Measurements from ENCODE around the gene H1-8.

Gene H1-8

GRCh38 chr3:129575997-129576384, 33.0 kb downstream of the H1-8 start:
- peaks cover 7% of the 10 kb centered on the region; the same call in 1 of the 2 replicates for H3K4me1 ChIP-seq (ENCODE audit: insufficient read depth, low read length)
- 65% methylated on average over 10 of the region's 10 CpGs for WGBS

GRCh38 chr3:129576514-129577352, 33.8 kb downstream of the H1-8 start:
- 92% methylated on average over 18 of the region's 18 CpGs for WGBS
- Histone ChIP-seq H3K4me3 (ENCODE audit: low read length) (no peak overlapping the region), H3K36me3 (ENCODE audit: insufficient read depth, low read length) (peaks cover 10% of the 10 kb centered on the region; the same call in 1 of the 2 replicates), H3K4me1 (ENCODE audit: insufficient read depth, low read length) (peaks cover 7% of the 10 kb centered on the region; the same call in 1 of the 2 replicates), H3K9ac (ENCODE audit: low read depth, low read length) (no peak overlapping the region), H3K27me3 (ENCODE audit: insufficient read depth, low read length) (no peaks in the 10 kb centered on the region), H3K27ac (ENCODE audit: low read depth, low read length) (no peak overlapping the region), H3K9me3 (ENCODE audit: insufficient read depth, low read depth, low read length) (no peaks in the 10 kb centered on the region)

More at GRCh38 chr3:129575997-129576384, 33.0 kb downstream of the H1-8 start:
- H3K36me3 ChIP-seq (ENCODE audit: insufficient read depth, low read length): peaks cover 10% of the 10 kb centered on the region; the same call in 1 of the 2 replicates
- H3K4me3 ChIP-seq (ENCODE audit: low read length): no peak overlapping the region
- no peaks in the 10 kb centered on the region for H3K9me3 ChIP-seq (ENCODE audit: insufficient read depth, low read depth, low read length)
- no peak overlapping the region for H3K27ac ChIP-seq (ENCODE audit: low read depth, low read length)
- H3K9ac ChIP-seq (ENCODE audit: low read depth, low read length): no peak overlapping the region
- H3K27me3 ChIP-seq (ENCODE audit: insufficient read depth, low read length): no peaks in the 10 kb centered on the region

- Histone ChIP-seq H3K4me1 (ENCODE audit: insufficient read depth, low read length) (peaks cover 7% of the 10 kb centered on the region; the same call in 1 of the 2 replicates), H3K9me3 (ENCODE audit: insufficient read depth, low read depth, low read length) (no peaks in the 10 kb centered on the region), H3K27me3 (ENCODE audit: insufficient read depth, low read length) (no peaks in the 10 kb centered on the region), H3K36me3 (ENCODE audit: insufficient read depth, low read length) (peaks cover 10% of the 10 kb centered on the region; the same call in 1 of the 2 replicates), H3K9ac (ENCODE audit: low read depth, low read length) (no peak overlapping the region), H3K27ac (ENCODE audit: low read depth, low read length) (no peak overlapping the region), H3K4me3 (ENCODE audit: low read length) (no peak overlapping the region)
- WGBS: 92% methylated on average over 17 of the region's 17 CpGs
These were observed 34.4 kb downstream of the H1-8 start for GRCh38 chr3:129577366-129577765.

GRCh38 chr3:129577925-129578786, 35.2 kb downstream of the H1-8 start:
- Histone ChIP-seq H3K4me3 (ENCODE audit: low read length) (no peak overlapping the region), H3K27ac (ENCODE audit: low read depth, low read length) (no peak overlapping the region), H3K4me1 (ENCODE audit: insufficient read depth, low read length) (peaks cover 7% of the 10 kb centered on the region; the same call in 1 of the 2 replicates), H3K27me3 (ENCODE audit: insufficient read depth, low read length) (no peaks in the 10 kb centered on the region), H3K9me3 (ENCODE audit: insufficient read depth, low read depth, low read length) (no peaks in the 10 kb centered on the region), H3K9ac (ENCODE audit: low read depth, low read length) (no peak overlapping the region), H3K36me3 (ENCODE audit: insufficient read depth, low read length) (peaks cover 10% of the 10 kb centered on the region; the same call in 1 of the 2 replicates)
- WGBS: 94% methylated on average over 21 of the region's 21 CpGs

- H3K27ac ChIP-seq (ENCODE audit: low read depth, low read length): no peak overlapping the region
- H3K4me1 ChIP-seq (ENCODE audit: insufficient read depth, low read length): peaks cover 7% of the 10 kb centered on the region; the same call in 1 of the 2 replicates
- H3K4me3 ChIP-seq (ENCODE audit: low read length): no peak overlapping the region
- WGBS: 92% methylated on average over 10 of the region's 10 CpGs
- no peaks in the 10 kb centered on the region for H3K27me3 ChIP-seq (ENCODE audit: insufficient read depth, low read length)
- peaks cover 12% of the 10 kb centered on the region for H3K36me3 ChIP-seq (ENCODE audit: insufficient read depth, low read length)
- no peaks in the 10 kb centered on the region for H3K9me3 ChIP-seq (ENCODE audit: insufficient read depth, low read depth, low read length)
- H3K9ac ChIP-seq (ENCODE audit: low read depth, low read length): no peak overlapping the region
These were observed 37.0 kb downstream of the H1-8 start for GRCh38 chr3:129579991-129580390.

GRCh38 chr3:129581623-129582022, 38.6 kb downstream of the H1-8 start:
- H3K36me3 ChIP-seq (ENCODE audit: insufficient read depth, low read length): peaks cover 21% of the 10 kb centered on the region
- H3K27ac ChIP-seq (ENCODE audit: low read depth, low read length): no peak overlapping the region
- H3K27me3 ChIP-seq (ENCODE audit: insufficient read depth, low read length): no peaks in the 10 kb centered on the region
- no peaks in the 10 kb centered on the region for H3K4me1 ChIP-seq (ENCODE audit: insufficient read depth, low read length)
- no peak overlapping the region for H3K9ac ChIP-seq (ENCODE audit: low read depth, low read length)
- 93% methylated on average over 8 of the region's 8 CpGs for WGBS
- H3K9me3 ChIP-seq (ENCODE audit: insufficient read depth, low read depth, low read length): no peaks in the 10 kb centered on the region
- H3K4me3 ChIP-seq (ENCODE audit: low read length): no peak overlapping the region

GRCh38 chr3:129582799-129583198, 39.8 kb downstream of the H1-8 start:
- Histone ChIP-seq H3K4me3 (ENCODE audit: low read length) (no peak overlapping the region), H3K27ac (ENCODE audit: low read depth, low read length) (no peak overlapping the region), H3K4me1 (ENCODE audit: insufficient read depth, low read length) (no peaks in the 10 kb centered on the region), H3K36me3 (ENCODE audit: insufficient read depth, low read length) (peaks cover 18% of the 10 kb centered on the region), H3K9me3 (ENCODE audit: insufficient read depth, low read depth, low read length) (no peaks in the 10 kb centered on the region), H3K27me3 (ENCODE audit: insufficient read depth, low read length) (no peaks in the 10 kb centered on the region), H3K9ac (ENCODE audit: low read depth, low read length) (no peak overlapping the region)
- 88% methylated on average over 5 of the region's 5 CpGs for WGBS

- H3K27me3 ChIP-seq (ENCODE audit: insufficient read depth, low read length): no peaks in the 10 kb centered on the region
- H3K27ac ChIP-seq (ENCODE audit: low read depth, low read length): no peak overlapping the region
- H3K36me3 ChIP-seq (ENCODE audit: insufficient read depth, low read length): peaks cover 15% of the 10 kb centered on the region
- no peak overlapping the region for H3K4me3 ChIP-seq (ENCODE audit: low read length)
- H3K9ac ChIP-seq (ENCODE audit: low read depth, low read length): no peak overlapping the region
- WGBS: 92% methylated on average over 9 of the region's 9 CpGs
- H3K9me3 ChIP-seq (ENCODE audit: insufficient read depth, low read depth, low read length): no peaks in the 10 kb centered on the region
- H3K4me1 ChIP-seq (ENCODE audit: insufficient read depth, low read length): no peaks in the 10 kb centered on the region
These were observed 40.3 kb downstream of the H1-8 start for GRCh38 chr3:129583289-129583688.

GRCh38 chr3:129584631-129585030, 41.7 kb downstream of the H1-8 start:
- 92% methylated on average over 3 of the region's 3 CpGs for WGBS
- Histone ChIP-seq H3K27me3 (ENCODE audit: insufficient read depth, low read length) (no peaks in the 10 kb centered on the region), H3K36me3 (ENCODE audit: insufficient read depth, low read length) (peaks cover 15% of the 10 kb centered on the region)

GRCh38 chr3:129585949-129586657, 43.1 kb downstream of the H1-8 start:
- H3K36me3 ChIP-seq (ENCODE audit: insufficient read depth, low read length): peaks cover 15% of the 10 kb centered on the region
- H3K27ac ChIP-seq (ENCODE audit: low read depth, low read length): no peak overlapping the region
- H3K9me3 ChIP-seq (ENCODE audit: insufficient read depth, low read depth, low read length): no peaks in the 10 kb centered on the region
- no peaks in the 10 kb centered on the region for H3K4me1 ChIP-seq (ENCODE audit: insufficient read depth, low read length)
- WGBS: 96% methylated on average over 27 of the region's 27 CpGs
- H3K9ac ChIP-seq (ENCODE audit: low read depth, low read length): no peak overlapping the region
- H3K27me3 ChIP-seq (ENCODE audit: insufficient read depth, low read length): no peaks in the 10 kb centered on the region
- H3K4me3 ChIP-seq (ENCODE audit: low read length): no peak overlapping the region

More at GRCh38 chr3:129584631-129585030, 41.7 kb downstream of the H1-8 start:
- Histone ChIP-seq H3K4me3 (ENCODE audit: low read length) (no peak overlapping the region), H3K27ac (ENCODE audit: low read depth, low read length) (no peak overlapping the region), H3K9ac (ENCODE audit: low read depth, low read length) (no peak overlapping the region), H3K9me3 (ENCODE audit: insufficient read depth, low read depth, low read length) (no peaks in the 10 kb centered on the region), H3K4me1 (ENCODE audit: insufficient read depth, low read length) (no peaks in the 10 kb centered on the region)
